DND-41 (cell line): ENCODE results near the gene CAVIN2.
A peak's percentile ranks its signal among the peaks of the same experiment; 100 is the strongest.

ENCODE experiments used
- ATAC-seq: fragments of 200-7000 bp; cut with Tn5 transposase; 3 replicates; pipeline ENCODE4 v1.9.1; 2021; ENCODE audit warnings: low read depth; ENCODE audit not compliant: insufficient read depth
- DNase-seq: peaks from one replicate; pipeline ENCODE4 v3.0.0-alpha.2; 2020
- H2AFZ ChIP-seq: 2 replicates; pipeline ENCODE4 v1.6.0; 2012; ENCODE audit warnings: low read depth, low read length
- H3K27ac ChIP-seq: 2 replicates; pipeline ENCODE4 v1.5.1; 2012; ENCODE audit warnings: low read length, inconsistent platforms
- H3K27me3 ChIP-seq: fragments of 200-600 bp; sonication (generic); 2 replicates; pipeline ENCODE4 v1.6.0; 2012; ENCODE audit warnings: low read length, mild to moderate bottlenecking, inconsistent platforms; ENCODE audit not compliant: insufficient read depth, poor library complexity
- H3K36me3 ChIP-seq: 2 replicates; pipeline ENCODE4 v1.5.1; 2012; ENCODE audit warnings: low read length, inconsistent platforms; ENCODE audit not compliant: insufficient read depth
- H3K4me1 ChIP-seq: 2 replicates; pipeline ENCODE4 v1.5.1; 2012; ENCODE audit warnings: mild to moderate bottlenecking, low read length; ENCODE audit not compliant: insufficient read depth
- H3K4me2 ChIP-seq: 2 replicates; pipeline ENCODE4 v1.6.0; 2012; ENCODE audit warnings: mild to moderate bottlenecking, moderate library complexity, low read length, inconsistent platforms; ENCODE audit not compliant: insufficient read depth
- H3K4me3 ChIP-seq, 2 experiments: fragments of 200-600 bp in 1 of 2; shearing (Covaris generic) in 1 of 2; 2 replicates each; pipeline ENCODE4 v1.5.1; 2012 to 2016; ENCODE audit warnings: inconsistent platforms in 2 of 2, low read length in 2 of 2, mild to moderate bottlenecking in 2 of 2, low read depth in 1 of 2, moderate library complexity in 1 of 2
- H3K79me2 ChIP-seq: 2 replicates; pipeline ENCODE4 v1.6.0; 2012; ENCODE audit warnings: low read length, inconsistent platforms; ENCODE audit not compliant: insufficient read depth
- H3K9ac ChIP-seq: 2 replicates; pipeline ENCODE4 v1.6.0; 2012; ENCODE audit warnings: low read depth, mild to moderate bottlenecking, inconsistent platforms, low read length, moderate library complexity
- H3K9me3 ChIP-seq: 2 replicates; pipeline ENCODE4 v1.5.1; 2012; ENCODE audit warnings: low read length, moderate library complexity, mild to moderate bottlenecking, inconsistent platforms; ENCODE audit not compliant: insufficient read depth, severe bottlenecking
- H4K20me1 ChIP-seq: 2 replicates; pipeline ENCODE4 v1.6.0; 2012; ENCODE audit warnings: low read length; ENCODE audit not compliant: insufficient read depth
- CTCF ChIP-seq: IDR thresholded peaks from 2 replicates; pipeline ENCODE4 v1.5.1; 2012; ENCODE audit warnings: borderline replicate concordance, low read length, moderate library complexity, mild to moderate bottlenecking; ENCODE audit not compliant: poor library complexity, severe bottlenecking; ENCODE audit errors: extremely low read depth
- EZH2 ChIP-seq: IDR thresholded peaks from 3 replicates; pipeline ENCODE4 v1.6.1; 2012; ENCODE audit warnings: borderline replicate concordance, low read depth, mild to moderate bottlenecking, moderate library complexity, low read length, inconsistent platforms; ENCODE audit not compliant: severe bottlenecking

Gene CAVIN2

DNA sequence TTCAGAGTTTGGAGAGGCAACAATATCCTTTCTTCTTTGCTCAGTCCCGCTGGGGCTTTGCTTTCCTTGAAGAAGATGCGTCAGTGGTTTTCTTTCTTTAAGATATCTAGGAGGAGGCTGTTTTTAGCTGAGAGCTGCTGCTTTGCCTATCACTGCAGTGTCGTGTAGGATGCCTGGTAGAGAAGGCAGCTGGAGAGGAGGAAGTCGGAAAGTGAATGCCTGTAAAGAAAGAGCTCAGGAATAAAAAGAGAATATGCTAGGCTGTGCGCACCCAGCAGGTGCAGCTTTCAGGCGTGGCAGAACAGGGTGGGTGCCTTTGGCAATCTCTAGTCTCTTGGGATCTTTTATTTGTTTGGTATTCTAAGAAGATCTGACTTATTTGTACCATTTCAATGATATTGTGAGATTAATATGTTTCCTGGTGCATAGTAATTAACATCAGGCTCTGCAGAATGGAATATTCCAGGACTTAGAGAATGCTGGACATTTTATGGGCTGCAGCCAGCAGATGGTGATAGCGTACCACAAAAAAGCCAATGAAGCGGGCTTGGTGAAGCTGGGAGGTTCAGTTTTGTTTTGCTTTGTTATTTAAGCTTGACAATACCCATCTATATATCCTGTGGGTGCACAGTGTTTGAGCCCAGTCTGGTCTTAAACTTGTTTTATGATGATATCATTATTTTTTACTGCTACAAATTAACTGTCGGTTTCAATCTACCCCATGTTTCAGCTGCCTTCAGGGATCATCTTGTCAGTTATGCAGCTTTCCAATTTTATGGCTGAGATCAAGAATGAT lies 34.9 kb downstream of the CAVIN2 start:
- no peak overlapping the region for H3K4me2 ChIP-seq
- TF ChIP-seq CTCF (peak; percentile 81), EZH2 (no peak)
- no peaks in the 10 kb centered on the region for H3K79me2 ChIP-seq
- peaks cover 12% of the 10 kb centered on the region for H3K27me3 ChIP-seq
- ATAC-seq: peak; percentile 76
- no peaks in the 10 kb centered on the region for H3K9me3 ChIP-seq
- H4K20me1 ChIP-seq: no peaks in the 10 kb centered on the region
- H3K4me1 ChIP-seq: no peaks in the 10 kb centered on the region
- H3K36me3 ChIP-seq: no peaks in the 10 kb centered on the region
- H3K9ac ChIP-seq: no peak overlapping the region
- peak; percentile 53 for DNase-seq
- H3K27ac ChIP-seq: no peak overlapping the region
- H2AFZ ChIP-seq: no peak overlapping the region
- no peak overlapping the region for H3K4me3 ChIP-seq

- DNase-seq (no peak), ATAC-seq (no peak)
- Histone ChIP-seq H3K36me3 (no peaks in the 10 kb centered on the region), H3K9me3 (no peaks in the 10 kb centered on the region), H3K79me2 (no peaks in the 10 kb centered on the region), H3K9ac (no peak overlapping the region), H2AFZ (no peak overlapping the region), H3K4me3 (no peak overlapping the region), H4K20me1 (no peaks in the 10 kb centered on the region), H3K4me2 (no peak overlapping the region), H3K27me3 (peaks cover 13% of the 10 kb centered on the region), H3K27ac (no peak overlapping the region), H3K4me1 (no peaks in the 10 kb centered on the region)
- no peak for TF ChIP-seq CTCF
- no peak for TF ChIP-seq EZH2
Observed at GRCh38 chr2:191806396-191806795, 40.5 kb downstream of the CAVIN2 start.

DNA sequence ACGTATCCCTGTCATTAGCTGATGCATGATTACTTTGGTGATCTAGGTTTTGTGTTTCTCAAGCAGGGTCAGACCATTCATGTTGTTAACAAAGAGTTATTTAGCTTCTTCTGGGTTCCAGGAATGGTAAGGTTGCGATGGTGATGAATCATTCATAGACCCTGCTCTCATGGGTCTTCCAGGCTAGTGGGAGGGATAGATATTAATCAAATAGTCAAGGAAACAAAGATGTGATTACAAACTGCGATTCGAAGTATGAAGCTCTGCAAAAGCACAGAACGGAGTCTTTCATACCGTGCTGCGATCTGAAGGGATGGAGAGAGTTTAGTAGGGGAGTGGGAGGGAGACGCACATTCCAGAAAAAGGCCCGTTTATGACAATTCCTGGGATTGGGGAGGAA lies 42.1 kb downstream of the CAVIN2 start:
- Histone ChIP-seq H3K79me2 (no peaks in the 10 kb centered on the region), H4K20me1 (no peaks in the 10 kb centered on the region), H3K4me1 (no peaks in the 10 kb centered on the region), H3K27me3 (peaks cover 15% of the 10 kb centered on the region), H2AFZ (no peak overlapping the region), H3K9ac (no peak overlapping the region), H3K9me3 (no peaks in the 10 kb centered on the region), H3K4me2 (no peak overlapping the region), H3K36me3 (no peaks in the 10 kb centered on the region), H3K4me3 (no peak overlapping the region), H3K27ac (no peak overlapping the region)
- TF ChIP-seq CTCF: no peak
- no peak for TF ChIP-seq EZH2
- no peak for DNase-seq
- no peak for ATAC-seq
